T47D (cell line): ENCODE results near the gene DSCAM.

Experiments
- DNase-seq, 2 experiments: peaks; one replicate each; pipeline versions ENCODE4 v3.0.0 to v3.0.0-alpha.2; 2011 to 2012; ENCODE audit warnings: low read depth in 1 of 2, low spot score in 1 of 2
- JUND ChIP-seq: IDR thresholded peaks from 2 replicates; pipeline ENCODE4 v1.6.1; 2012; ENCODE audit warnings: low read depth
- in situ Hi-C: cut with HindIII; loops from 2 replicates; pipeline ENCODE4 v1.10.0; 2016; ENCODE audit warnings: low sequenced_read_pairs, low pct_unique_long_range_greater_than_20kb

DSCAM gene

GRCh38 chr21:40490408-40490807 lies 356.6 kb downstream of the DSCAM start:
- DNase-seq: no peak
- in situ Hi-C loops: no loop called here
- no peak for TF ChIP-seq JUND

- DNase-seq: no peak
- in situ Hi-C loops: no loop called here
- TF ChIP-seq JUND: no peak
Measured at GRCh38 chr21:40489001-40489400, 358.0 kb downstream of the DSCAM start.

GRCh38 chr21:40481764-40482163 lies 365.2 kb downstream of the DSCAM start:
- TF ChIP-seq JUND: no peak

GRCh38 chr21:40474513-40474912 lies 372.4 kb downstream of the DSCAM start:
- TF ChIP-seq JUND: no peak
- in situ Hi-C loops: no loop called here
- DNase-seq: no peak

More at GRCh38 chr21:40481764-40482163, 365.2 kb downstream of the DSCAM start:
- no peak for DNase-seq
- in situ Hi-C loops: no loop called here

GRCh38 chr21:40472013-40472412 lies 374.9 kb downstream of the DSCAM start:
- DNase-seq: no peak
- TF ChIP-seq JUND: no peak
- in situ Hi-C loops: no loop called here

GRCh38 chr21:40471103-40471502 lies 375.9 kb downstream of the DSCAM start:
- DNase-seq: peak in 1 of 2 experiments; percentile 48
- in situ Hi-C loops: no loop called here
- TF ChIP-seq JUND: no peak

- peak in 1 of 2 experiments; percentile 68 for DNase-seq
- in situ Hi-C loops: no loop called here
- peak; percentile 91 for TF ChIP-seq JUND
Measured at GRCh38 chr21:40466893-40467483, 380.0 kb downstream of the DSCAM start.

GRCh38 chr21:40465382-40465781 lies 381.6 kb downstream of the DSCAM start:
- DNase-seq: no peak
- in situ Hi-C loops: no loop called here
- no peak for TF ChIP-seq JUND

GRCh38 chr21:40463176-40463575 lies 383.8 kb downstream of the DSCAM start:
- no peak for DNase-seq
- TF ChIP-seq JUND: no peak
- in situ Hi-C loops: no loop called here

- DNase-seq: no peak
- in situ Hi-C loops: no loop called here
- TF ChIP-seq JUND: no peak
Measured at GRCh38 chr21:40461008-40461407, 385.9 kb downstream of the DSCAM start.

GRCh38 chr21:40457741-40458140 lies 389.2 kb downstream of the DSCAM start:
- in situ Hi-C loops: no loop called here
- no peak for DNase-seq
- no peak for TF ChIP-seq JUND

GRCh38 chr21:40454057-40454456 lies 392.9 kb downstream of the DSCAM start:
- DNase-seq: no peak
- TF ChIP-seq JUND: no peak
- in situ Hi-C loops: no loop called here

GRCh38 chr21:40453183-40453582 lies 393.8 kb downstream of the DSCAM start:
- in situ Hi-C loops: no loop called here
- no peak for TF ChIP-seq JUND
- DNase-seq: no peak

GRCh38 chr21:40452548-40452947 lies 394.4 kb downstream of the DSCAM start:
- DNase-seq: no peak
- TF ChIP-seq JUND: no peak
- in situ Hi-C loops: no loop called here
